ENCODE measurements around the gene SOCS7. TPM values are rescaled to one million over a fixed set of nuclear protein-coding genes. Genes with fewer than 3 reads are reported as not detected.

Gene SOCS7
- total RNA-seq (10 to 100 TPM; 11.4 to 19.2 (median 15.0) TPM), polyA plus RNA-seq (10 to 100 TPM in 1 of 2 donors, 1 to 10 TPM in 1; 5.1 to 10.2 TPM)
- long read RNA-seq, donor 1, partial matches to known transcripts = 1 of 5 reads
- long read RNA-seq, donor 1, other reads (novel, unspliced or antisense) = 3 of 5 reads
- long read RNA-seq, donor 2, partial matches to known transcripts = 0 of 6 reads
- long read RNA-seq, donor 2, other reads (novel, unspliced or antisense) = 6 of 6 reads
- long read RNA-seq, donor 3, partial matches to known transcripts = 0 of 4 reads
- long read RNA-seq, donor 3, other reads (novel, unspliced or antisense) = 4 of 4 reads

GRCh38 chr17:38351412-38352222 is at the start of gene SOCS7:
SOCS7 (plus strand) TSS chr17:38351844; CDS start chr17:38352053, 209 bp downstream.
- Histone ChIP-seq H3K36me3 (no peaks in the 10 kb centered on the region), H3K27me3 (no peaks in the 10 kb centered on the region), H3K4me3 (peak within 1 kb of the TSS; percentile 64 to 97 (median 89)), H3K4me1 (peaks cover 0 to 45% (median 32%) of the 10 kb centered on the region in 12 donors), H3K27ac (peak within 1 kb of the TSS; percentile 30 to 93 (median 86)), H3K9me3 (no peaks in the 10 kb centered on the region)
- DNase-seq (peak; percentile 94 to 97 (median 96)), ATAC-seq (peak; percentile 95 to 97 (median 97))
- TF ChIP-seq, protein P1, sequence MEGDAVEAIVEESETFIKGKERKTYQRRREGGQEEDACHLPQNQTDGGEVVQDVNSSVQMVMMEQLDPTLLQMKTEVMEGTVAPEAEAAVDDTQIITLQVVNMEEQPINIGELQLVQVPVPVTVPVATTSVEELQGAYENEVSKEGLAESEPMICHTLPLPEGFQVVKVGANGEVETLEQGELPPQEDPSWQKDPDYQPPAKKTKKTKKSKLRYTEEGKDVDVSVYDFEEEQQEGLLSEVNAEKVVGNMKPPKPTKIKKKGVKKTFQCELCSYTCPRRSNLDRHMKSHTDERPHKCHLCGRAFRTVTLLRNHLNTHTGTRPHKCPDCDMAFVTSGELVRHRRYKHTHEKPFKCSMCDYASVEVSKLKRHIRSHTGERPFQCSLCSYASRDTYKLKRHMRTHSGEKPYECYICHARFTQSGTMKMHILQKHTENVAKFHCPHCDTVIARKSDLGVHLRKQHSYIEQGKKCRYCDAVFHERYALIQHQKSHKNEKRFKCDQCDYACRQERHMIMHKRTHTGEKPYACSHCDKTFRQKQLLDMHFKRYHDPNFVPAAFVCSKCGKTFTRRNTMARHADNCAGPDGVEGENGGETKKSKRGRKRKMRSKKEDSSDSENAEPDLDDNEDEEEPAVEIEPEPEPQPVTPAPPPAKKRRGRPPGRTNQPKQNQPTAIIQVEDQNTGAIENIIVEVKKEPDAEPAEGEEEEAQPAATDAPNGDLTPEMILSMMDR (IDR thresholded peaks at IDR 0.05) = no peak
- TF ChIP-seq POLR2A (IDR thresholded peaks at IDR 0.05) = peak in 1 of 2 donors; percentile 68
- WGBS, 4 donors = 3 to 19% (median 7%) methylated on average over 25 to 83 of the region's 84 CpGs
- intact Hi-C loops (cut with DNase I) = loop anchor here in 4 of 10 donors (5.0 to 10.0 kb wide), 3 partner anchors 123 to 136 kb away; no protein-coding TSS in a partner anchor

- no peaks in the 10 kb centered on the region for H3K4me1 ChIP-seq
- H3K36me3 ChIP-seq = peaks cover 0 to 72% (median 33%) of the 10 kb centered on the region in 9 donors
- WGBS, 4 donors = 64 to 85% (median 66%) methylated on average over 3 of the region's 3 CpGs
- H3K27me3 ChIP-seq = no peaks in the 10 kb centered on the region
- no peaks in the 10 kb centered on the region for H3K9me3 ChIP-seq
- H3K27ac ChIP-seq = no peak overlapping the region
- DNase-seq (no peak), ATAC-seq (no peak)
- TF ChIP-seq POLR2A (IDR thresholded peaks at IDR 0.05) = no peak
- TF ChIP-seq, protein P1 (IDR thresholded peaks at IDR 0.05) = no peak
- H3K4me3 ChIP-seq = no peak overlapping the region
- intact Hi-C loops (cut with DNase I) = no loop called here
These were observed 36.1 kb upstream of the SOCS7 start for GRCh38 chr17:38315497-38315896.

- TF ChIP-seq, protein P1 (IDR thresholded peaks at IDR 0.05) = no peak
- TF ChIP-seq POLR2A (IDR thresholded peaks at IDR 0.05) = no peak
- WGBS, 4 donors = 83 to 88% (median 86%) methylated on average over 3 of the region's 3 CpGs
- H3K27ac ChIP-seq = no peak overlapping the region
- no peaks in the 10 kb centered on the region for H3K4me1 ChIP-seq
- peaks cover 0 to 70% (median 40%) of the 10 kb centered on the region in 9 donors for H3K36me3 ChIP-seq
- H3K27me3 ChIP-seq = no peaks in the 10 kb centered on the region
- no peaks in the 10 kb centered on the region for H3K9me3 ChIP-seq
- no peak overlapping the region for H3K4me3 ChIP-seq
- intact Hi-C loops (cut with DNase I) = no loop called here
- ATAC-seq (no peak), DNase-seq (no peak)
These were observed 34.6 kb upstream of the SOCS7 start for GRCh38 chr17:38317081-38317480.

DNA sequence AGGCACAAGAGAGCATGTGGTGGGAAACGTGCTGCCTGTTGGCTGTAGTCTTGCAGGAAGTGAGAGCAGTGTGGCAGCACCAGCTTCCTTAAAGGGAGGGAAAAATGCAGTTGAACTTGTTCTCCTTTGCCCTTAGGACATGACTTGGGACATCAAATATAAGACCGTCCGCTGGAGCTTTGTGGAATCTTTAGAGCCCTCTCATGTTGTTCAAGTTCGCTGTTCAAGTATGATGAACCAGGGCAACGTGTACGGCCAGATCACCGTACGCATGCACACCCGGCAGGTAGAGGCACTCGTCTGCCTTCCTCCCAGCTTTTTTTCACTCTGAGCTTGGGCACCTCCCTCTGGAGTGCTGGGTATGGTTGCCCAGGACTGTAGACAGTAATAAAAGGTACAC is 31.2 kb upstream of the SOCS7 start:
- H3K27me3 ChIP-seq = no peaks in the 10 kb centered on the region
- WGBS, 4 donors = 90 to 94% (median 91%) methylated on average over 10 of the region's 10 CpGs
- H3K27ac ChIP-seq = no peak overlapping the region
- H3K4me1 ChIP-seq = peaks cover 0 to 2% (median 0%) of the 10 kb centered on the region in 12 donors
- no peak for ATAC-seq
- DNase-seq = no peak
- peaks cover 0 to 72% (median 49%) of the 10 kb centered on the region in 9 donors for H3K36me3 ChIP-seq
- TF ChIP-seq, protein P1 (IDR thresholded peaks at IDR 0.05) = no peak
- no peak for TF ChIP-seq POLR2A (IDR thresholded peaks at IDR 0.05)
- no peak overlapping the region for H3K4me3 ChIP-seq
- intact Hi-C loops (cut with DNase I) = no loop called here
- H3K9me3 ChIP-seq = no peaks in the 10 kb centered on the region

All from heart left ventricle (tissue), 16 donors.